ENCODE data around the gene CDH13.

The CDH13 gene

DNA sequence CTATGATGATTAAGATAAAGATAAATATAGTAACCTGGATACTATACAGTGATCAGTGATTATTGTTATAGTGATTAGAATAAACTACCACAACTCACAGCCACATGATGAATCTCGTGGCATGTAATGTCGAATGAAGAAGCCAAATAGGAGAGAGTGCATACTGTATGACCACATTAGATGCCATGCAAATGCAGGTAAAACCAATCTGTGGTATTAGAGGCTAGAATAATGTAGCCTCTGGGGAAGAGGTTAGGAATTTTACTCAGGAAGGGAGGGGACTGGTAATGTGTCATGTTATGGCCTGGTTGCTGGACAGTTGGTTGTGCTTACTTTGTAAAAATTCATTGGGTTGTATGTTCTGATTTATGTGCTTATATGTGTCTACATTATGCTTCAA is 402.7 kb downstream of the CDH13 start:
- DNase-seq (ENCODE audit: low read depth in 2 of 3, low spot score in 2 of 3), result no peak

GRCh38 chr16:83031524-83031923 is 404.8 kb downstream of the CDH13 start:
- DNase-seq (ENCODE audit: low read depth in 2 of 3, low spot score in 2 of 3), result no peak

DNA sequence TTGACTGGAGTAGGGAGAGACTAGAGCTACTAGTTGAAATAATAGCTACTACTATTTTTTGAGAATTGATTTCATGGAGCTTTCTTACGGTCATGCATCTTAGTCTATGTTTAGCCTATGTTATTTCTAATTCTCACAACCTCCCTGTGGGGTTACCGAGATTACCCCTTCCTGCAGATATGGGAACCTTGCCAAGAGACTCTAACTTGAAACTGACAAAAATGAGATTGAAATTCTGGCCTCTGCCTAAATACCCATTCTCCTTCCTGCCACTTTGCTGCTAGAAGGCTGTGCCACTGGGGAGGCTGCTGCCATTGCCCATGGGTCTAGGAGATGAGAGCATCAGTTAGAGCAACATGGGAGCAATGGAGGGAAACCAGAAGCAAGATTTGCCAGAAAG is 410.3 kb downstream of the CDH13 start:
- DNase-seq (ENCODE audit: low read depth in 2 of 3, low spot score in 2 of 3), result no peak

GRCh38 chr16:83037884-83038283 is 411.1 kb downstream of the CDH13 start:
- no peak for DNase-seq (ENCODE audit: low read depth in 2 of 3, low spot score in 2 of 3)

GRCh38 chr16:83040174-83040573 is 413.4 kb downstream of the CDH13 start:
- DNase-seq (ENCODE audit: low read depth in 2 of 3, low spot score in 2 of 3), result no peak

GRCh38 chr16:83044589-83044988 is 417.8 kb downstream of the CDH13 start:
- no peak for DNase-seq (ENCODE audit: low read depth in 2 of 3, low spot score in 2 of 3)

GRCh38 chr16:83045790-83046189 is 419.0 kb downstream of the CDH13 start:
- DNase-seq (ENCODE audit: low read depth in 2 of 3, low spot score in 2 of 3), result no peak

- DNase-seq (ENCODE audit: low read depth in 2 of 3, low spot score in 2 of 3), result no peak
These were observed 419.9 kb downstream of the CDH13 start for GRCh38 chr16:83046664-83047063.

DNA sequence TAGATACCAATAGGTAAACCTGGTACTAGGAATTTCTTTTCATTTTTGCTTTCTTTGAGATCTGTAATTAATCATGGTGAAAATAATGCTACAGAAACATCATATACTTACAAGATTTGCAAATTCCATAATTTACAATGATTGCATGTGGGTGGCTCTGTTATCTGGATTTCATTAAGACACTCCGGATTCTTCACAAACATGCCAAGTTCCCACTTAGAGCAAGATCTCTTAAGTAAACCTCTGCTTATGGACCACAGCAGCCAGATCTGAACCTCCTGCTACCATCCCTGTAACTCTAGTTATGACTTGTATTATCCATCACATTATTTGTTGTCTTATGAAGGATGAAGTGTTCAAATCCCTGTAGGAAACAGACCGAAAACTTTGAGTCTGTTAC is 424.7 kb downstream of the CDH13 start:
- DNase-seq (ENCODE audit: low read depth in 2 of 3, low spot score in 2 of 3), result no peak

DNA sequence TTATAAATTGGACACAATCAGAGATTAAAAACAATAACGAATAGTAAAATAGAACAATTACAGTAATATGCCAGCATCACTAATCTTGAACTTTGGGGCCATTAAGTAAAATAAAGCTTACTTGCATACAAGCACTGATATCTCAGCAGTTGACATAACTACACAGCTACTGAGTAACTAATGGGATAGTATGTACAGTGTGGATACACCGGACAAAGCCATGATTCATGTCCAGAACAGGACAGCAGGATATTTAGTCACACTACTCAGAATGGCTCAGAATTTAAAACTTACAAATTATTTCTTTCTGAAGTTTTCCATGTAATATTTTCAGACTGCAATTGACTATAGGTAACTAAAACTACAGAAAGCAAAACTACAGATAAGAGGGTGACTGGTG is 427.5 kb downstream of the CDH13 start:
- no peak for DNase-seq (ENCODE audit: low read depth in 2 of 3, low spot score in 2 of 3)

DNA sequence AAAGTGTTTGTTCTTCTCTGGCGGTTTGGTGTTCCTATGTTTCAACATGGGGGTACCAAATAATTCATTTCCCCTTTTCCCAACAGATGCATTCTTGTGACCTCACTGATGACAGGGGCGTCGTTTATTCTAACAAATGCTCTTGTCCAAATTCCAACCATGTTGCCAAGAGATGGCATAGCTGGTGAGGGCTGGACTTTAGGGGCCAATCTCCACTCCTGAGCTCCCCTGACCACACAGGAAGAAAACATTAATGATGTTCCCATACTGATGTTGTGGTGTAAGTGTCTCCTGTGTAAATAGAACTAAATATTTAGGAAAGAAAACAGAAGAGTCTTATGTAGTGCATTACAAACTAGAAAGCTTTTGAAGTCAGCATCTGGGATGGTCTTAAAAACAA is 431.6 kb downstream of the CDH13 start:
- DNase-seq (ENCODE audit: low read depth in 2 of 3, low spot score in 2 of 3), result no peak

DNA sequence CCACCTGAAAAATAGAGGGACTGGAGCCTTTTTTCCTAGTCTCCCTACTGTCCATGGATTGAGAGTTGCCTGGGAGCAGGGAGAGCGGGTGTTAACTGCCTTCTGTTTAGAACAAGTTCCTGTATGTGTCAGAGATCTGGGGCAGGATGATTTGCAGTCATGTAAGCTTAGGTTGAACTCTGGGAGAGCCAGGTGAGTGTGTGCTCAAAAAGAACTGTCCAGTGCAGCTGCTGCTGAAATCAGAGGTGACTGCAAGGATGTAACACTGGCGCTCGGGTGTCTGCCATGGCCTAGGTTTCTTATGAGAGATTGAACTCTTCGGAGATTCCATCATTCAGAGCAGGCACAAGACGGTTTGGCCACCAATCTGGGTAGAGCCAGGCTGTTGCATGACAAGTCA is 432.5 kb downstream of the CDH13 start:
- DNase-seq (ENCODE audit: low read depth in 2 of 3, low spot score in 2 of 3), result no peak

- no peak for DNase-seq (ENCODE audit: low read depth in 2 of 3, low spot score in 2 of 3)
These were observed 439.2 kb downstream of the CDH13 start for GRCh38 chr16:83066011-83066410.

GRCh38 chr16:83066881-83067280 is 440.1 kb downstream of the CDH13 start:
- DNase-seq (ENCODE audit: low read depth in 2 of 3, low spot score in 2 of 3), result no peak

- DNase-seq (ENCODE audit: low read depth in 2 of 3, low spot score in 2 of 3), result no peak
These were observed 441.9 kb downstream of the CDH13 start for GRCh38 chr16:83068686-83069085.

GRCh38 chr16:83070416-83071209 is 443.8 kb downstream of the CDH13 start:
- no peak for DNase-seq (ENCODE audit: low read depth in 2 of 3, low spot score in 2 of 3)

DNA sequence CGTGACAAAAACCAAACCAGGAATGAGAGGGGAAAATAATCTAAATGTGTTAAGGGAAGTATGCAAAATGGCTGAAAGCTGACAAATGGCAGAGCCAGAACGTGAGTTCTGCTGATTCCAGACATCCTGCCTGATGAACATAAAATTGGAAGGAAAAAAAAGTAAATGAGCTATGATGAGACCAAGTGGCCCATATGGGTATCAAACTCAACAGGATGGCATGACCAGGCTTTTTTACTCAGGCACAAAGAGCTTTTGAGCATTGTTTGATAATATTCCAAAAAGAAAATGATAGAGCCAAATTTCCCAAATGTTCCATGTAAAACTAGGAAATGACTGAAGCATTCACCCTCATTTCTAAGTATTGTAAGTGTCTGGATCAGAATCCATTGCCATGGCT is 449.2 kb downstream of the CDH13 start:
- DNase-seq (ENCODE audit: low read depth in 2 of 3, low spot score in 2 of 3), result no peak

DNA sequence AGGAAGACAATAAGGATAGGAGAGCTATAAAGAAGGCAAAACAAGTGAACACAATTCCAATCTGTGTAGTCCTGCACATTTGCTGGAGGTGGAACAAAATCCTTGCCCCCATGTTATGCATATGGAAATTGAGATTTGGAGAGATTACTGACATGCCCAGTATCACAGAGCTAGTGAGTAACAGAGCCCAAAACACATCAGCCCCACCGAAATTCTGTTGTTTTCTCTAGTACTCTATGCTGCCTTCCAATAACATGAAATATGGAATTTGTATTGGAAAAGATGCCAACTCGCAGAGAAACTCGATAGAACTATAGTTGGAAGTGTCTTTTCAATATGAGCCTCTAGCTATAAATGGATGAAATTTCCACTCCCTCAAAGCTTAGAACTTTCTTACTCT is 456.6 kb downstream of the CDH13 start:
- no peak for DNase-seq (ENCODE audit: low read depth in 2 of 3, low spot score in 2 of 3)

DNA sequence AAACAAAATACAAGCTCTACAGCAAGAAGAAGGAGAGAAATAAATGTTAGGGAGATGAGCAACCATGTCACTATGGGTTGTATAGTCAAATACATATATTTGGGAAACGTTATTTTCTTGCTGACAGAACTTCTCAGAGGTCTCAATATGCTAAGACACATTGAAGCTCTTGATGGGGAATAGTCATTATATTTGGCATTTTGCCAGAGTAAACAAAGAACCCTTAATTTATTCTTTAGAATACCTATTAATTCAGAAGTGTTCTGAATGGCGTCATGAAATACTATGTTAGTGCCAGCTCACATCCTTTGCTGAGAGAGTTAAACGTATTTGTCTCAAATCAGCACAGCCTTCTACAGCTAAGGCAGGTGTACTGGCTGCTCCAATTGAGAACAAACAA is 458.9 kb downstream of the CDH13 start:
- no peak for DNase-seq (ENCODE audit: low read depth in 2 of 3, low spot score in 2 of 3)

GRCh38 chr16:83095941-83096692 is 469.3 kb downstream of the CDH13 start:
- DNase-seq (ENCODE audit: low read depth in 2 of 3, low spot score in 2 of 3), result no peak

DNA sequence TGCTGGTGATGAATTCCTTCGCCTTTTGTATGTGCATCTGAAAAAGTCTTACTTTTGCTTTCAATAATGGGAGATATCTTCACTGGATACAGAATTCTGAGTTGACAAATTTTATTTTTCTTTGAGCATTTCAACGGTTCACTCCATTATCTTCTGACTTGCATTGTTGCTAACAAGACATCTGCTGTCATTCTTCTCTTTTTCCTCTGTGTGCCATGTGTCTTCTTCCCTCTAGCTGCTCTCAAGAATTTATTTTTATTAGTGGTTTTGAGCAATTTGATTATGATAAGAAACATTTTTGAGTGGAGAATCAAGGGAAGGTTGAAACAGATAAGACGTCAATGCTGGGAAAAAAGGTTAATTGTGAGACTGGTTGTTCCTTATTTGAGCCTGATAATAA is 471.8 kb downstream of the CDH13 start:
- DNase-seq (ENCODE audit: low read depth in 2 of 3, low spot score in 2 of 3), result no peak

DNA sequence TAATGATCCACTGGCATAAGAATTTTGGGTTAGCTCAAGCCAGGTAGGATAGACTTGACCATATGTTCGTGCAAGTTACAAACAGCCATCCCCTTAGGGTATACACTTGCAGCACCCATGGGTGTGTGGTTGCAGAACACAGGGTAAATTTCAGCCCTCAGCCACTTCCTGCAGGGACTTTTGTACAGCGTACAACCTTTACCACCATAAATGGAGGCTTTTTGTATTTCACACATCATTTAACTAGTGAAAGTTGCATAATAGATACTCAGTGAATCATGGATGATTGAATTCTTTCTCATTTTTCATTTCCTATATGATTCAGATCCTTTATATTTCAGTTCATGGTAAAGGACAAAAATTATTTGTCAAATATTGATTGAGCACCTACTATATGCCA is 473.9 kb downstream of the CDH13 start:
- DNase-seq (ENCODE audit: low read depth in 2 of 3, low spot score in 2 of 3), result no peak

GRCh38 chr16:83102336-83102735 is 475.6 kb downstream of the CDH13 start:
- no peak for DNase-seq (ENCODE audit: low read depth in 2 of 3, low spot score in 2 of 3)

Measured in activated CD8-positive, alpha-beta memory T cell treated with anti-CD3 and anti-CD28 coated beads for 48 hours (primary cell).